Measurements from ENCODE around the gene RACK1. TPM values are rescaled to one million over a fixed set of nuclear protein-coding genes. Genes with fewer than 3 reads are reported as not detected.

The RACK1 gene
- total and polyA plus RNA-seq, 2 experiments from 2014 or later: 2,372 to 4,798 TPM

- TF ChIP-seq EZH2phosphoT487 (IDR thresholded peaks at IDR 0.05; ENCODE audit: unreplicated experiment): no peak
Observed at GRCh38 chr5:181258576-181258975, 14.9 kb upstream of the RACK1 start (continued).

- Histone ChIP-seq H3K4me1 (ENCODE audit: insufficient read depth) (peaks cover 17% of the 10 kb centered on the region), H3K9me2 (ENCODE audit: insufficient read depth) (no peaks in the 10 kb centered on the region), H3K27ac (ENCODE audit: low read depth) (no peak overlapping the region), H4K20me1 (replicated peaks; ENCODE audit: insufficient read depth) (peaks cover 49% of the 10 kb centered on the region), H3K4me2 (no peak overlapping the region), H3F3A (replicated peaks; ENCODE audit: low read depth) (peaks cover 22% of the 10 kb centered on the region), H3K36me3 (ENCODE audit: insufficient read depth) (peaks cover 32% of the 10 kb centered on the region), H3K79me2 (replicated peaks; ENCODE audit: insufficient read depth) (peaks cover 91% of the 10 kb centered on the region), H3K27me3 (ENCODE audit: insufficient read depth) (no peaks in the 10 kb centered on the region), H3K4me3 (no peak overlapping the region), H2AFZ (no peak overlapping the region)
- Mint-ChIP-seq H3K27ac (no peak overlapping the region), H3K4me3 (no peak overlapping the region), H3K4me1 (peaks cover 23% of the 10 kb centered on the region), H3K27me3 (ENCODE audit: insufficient read depth, low read depth, poor library complexity) (peaks cover 13% of the 10 kb centered on the region), H3K36me3 (ENCODE audit: low read depth) (peaks cover 41% of the 10 kb centered on the region), H3K9me3 (no peaks in the 10 kb centered on the region)
- ATAC-seq: no peak
- DNase-seq (ENCODE audit: low spot score): no peak
- TF ChIP-seq ETS1 (IDR thresholded peaks at IDR 0.05): no peak
- TF ChIP-seq CREB1 (CRISPR knock-in tag; IDR thresholded peaks at IDR 0.05; ENCODE audit: low read depth): no peak
- no peak for TF ChIP-seq CTCF (conservative IDR thresholded peaks at IDR 0.05; ENCODE audit: low read depth in 2 of 2)
- no peak for TF ChIP-seq ZNF331 (CRISPR knock-in tag; IDR thresholded peaks at IDR 0.05; ENCODE audit: low read depth)
- no peak for TF ChIP-seq ZNF462 (CRISPR knock-in tag; IDR thresholded peaks at IDR 0.05)
- TF ChIP-seq REST (IDR thresholded peaks at IDR 0.05; ENCODE audit: unreplicated experiment): no peak
- TF ChIP-seq STAT1 (IDR thresholded peaks at IDR 0.05; ENCODE audit: unreplicated experiment): no peak
- no peak for TF ChIP-seq JUNB (IDR thresholded peaks at IDR 0.05; ENCODE audit: unreplicated experiment)
- TF ChIP-seq EZH2phosphoT487 (IDR thresholded peaks at IDR 0.05; ENCODE audit: unreplicated experiment): no peak
- TF ChIP-seq EZH2 (IDR thresholded peaks at IDR 0.05; ENCODE audit: low read depth, unreplicated experiment): no peak
- no peak for TF ChIP-seq ZNF114 (CRISPR knock-in tag; IDR thresholded peaks at IDR 0.05)
- TF ChIP-seq NANOG (IDR thresholded peaks at IDR 0.05; ENCODE audit: borderline replicate concordance): no peak
Observed at GRCh38 chr5:181255836-181256578, 12.3 kb upstream of the RACK1 start.

Measured in GM23338 (cell line).